Uterus (tissue), 2 donors: ENCODE results near the gene PKNOX2.

ENCODE experiments used
- CTCF ChIP-seq, 4 experiments: fragments of 200-600 bp in 2 of 4; fragments of 450-650 bp in 2 of 4; sonication (generic) in 2 of 4; IDR thresholded peaks; one replicate each; pipeline ENCODE4 v1.5.1; 2016 to 2019; ENCODE audit warnings: antibody characterized with exemption in 4 of 4, mild to moderate bottlenecking in 2 of 4, moderate library complexity in 1 of 4
- POLR2A ChIP-seq, 2 donors: fragments of 450-650 bp; IDR thresholded peaks; one replicate each; pipeline ENCODE4 v1.6.1; 2016; ENCODE audit warnings: antibody characterized with exemption in 2 of 2, mild to moderate bottlenecking in 1 of 2, moderate library complexity in 1 of 2

- TF ChIP-seq CTCF (IDR thresholded peaks at IDR 0.05): no peak
- no peak for TF ChIP-seq POLR2A (IDR thresholded peaks at IDR 0.05)
These were observed 136.8 kb downstream of the PKNOX2 start for GRCh38 chr11:125301346-125301745.
